Lower leg skin (tissue), 3 donors: ENCODE data around the gene NSG1.

Source experiments
- POLR2A ChIP-seq, 2 donors: fragments of 450-650 bp; IDR thresholded peaks; one replicate each; pipeline ENCODE4 v1.6.1; 2016 to 2017; ENCODE audit warnings: antibody characterized with exemption in 2 of 2, mild to moderate bottlenecking in 1 of 2, moderate library complexity in 1 of 2
- TF ChIP-seq, protein P1 (sequence below), 3 donors: fragments of 450-650 bp; IDR thresholded peaks; one replicate each; pipeline ENCODE4 v1.5.1; 2016; ENCODE audit warnings: antibody characterized with exemption in 3 of 3, mild to moderate bottlenecking in 3 of 3, moderate library complexity in 2 of 3

DNA sequence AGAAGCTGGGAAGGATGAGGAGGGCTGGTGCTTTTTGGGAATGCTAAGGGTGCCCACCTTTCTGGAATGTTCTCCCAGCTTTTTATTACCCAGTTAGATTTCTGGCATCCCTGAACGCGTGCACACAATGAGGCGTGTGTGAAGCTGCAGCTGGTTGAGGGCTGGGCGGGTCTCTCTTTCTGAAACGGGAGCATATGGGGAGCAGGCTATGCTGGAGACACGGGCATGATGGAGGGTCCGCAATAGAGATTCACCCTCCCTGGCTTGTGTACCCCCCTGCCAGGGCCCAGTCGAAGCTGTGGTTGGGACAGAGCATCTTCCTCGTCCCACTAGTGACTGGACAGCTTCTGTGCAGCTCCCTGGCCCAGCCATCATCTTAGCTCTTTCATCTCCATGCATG lies 8.5 kb downstream of the NSG1 start:
- TF ChIP-seq, protein P1, sequence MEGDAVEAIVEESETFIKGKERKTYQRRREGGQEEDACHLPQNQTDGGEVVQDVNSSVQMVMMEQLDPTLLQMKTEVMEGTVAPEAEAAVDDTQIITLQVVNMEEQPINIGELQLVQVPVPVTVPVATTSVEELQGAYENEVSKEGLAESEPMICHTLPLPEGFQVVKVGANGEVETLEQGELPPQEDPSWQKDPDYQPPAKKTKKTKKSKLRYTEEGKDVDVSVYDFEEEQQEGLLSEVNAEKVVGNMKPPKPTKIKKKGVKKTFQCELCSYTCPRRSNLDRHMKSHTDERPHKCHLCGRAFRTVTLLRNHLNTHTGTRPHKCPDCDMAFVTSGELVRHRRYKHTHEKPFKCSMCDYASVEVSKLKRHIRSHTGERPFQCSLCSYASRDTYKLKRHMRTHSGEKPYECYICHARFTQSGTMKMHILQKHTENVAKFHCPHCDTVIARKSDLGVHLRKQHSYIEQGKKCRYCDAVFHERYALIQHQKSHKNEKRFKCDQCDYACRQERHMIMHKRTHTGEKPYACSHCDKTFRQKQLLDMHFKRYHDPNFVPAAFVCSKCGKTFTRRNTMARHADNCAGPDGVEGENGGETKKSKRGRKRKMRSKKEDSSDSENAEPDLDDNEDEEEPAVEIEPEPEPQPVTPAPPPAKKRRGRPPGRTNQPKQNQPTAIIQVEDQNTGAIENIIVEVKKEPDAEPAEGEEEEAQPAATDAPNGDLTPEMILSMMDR (IDR thresholded peaks at IDR 0.05) = no peak
- no peak for TF ChIP-seq POLR2A (IDR thresholded peaks at IDR 0.05)
